B cell (primary cell): ENCODE data around the gene EGLN3. TPM values are rescaled to one million over a fixed set of nuclear protein-coding genes. Genes with fewer than 3 reads are reported as not detected.

ENCODE experiments used
- ATAC-seq: fragments of 200-7000 bp; cut with Tn5 transposase; one replicate; pipeline ENCODE4 v1.10.0; 2021; ENCODE audit warnings: low read depth, mild to moderate bottlenecking, moderate number of reproducible peaks, moderate library complexity
- CTCF ChIA-PET: fragments of 350-600 bp; sonication (Branson Sonifier 250); formaldehyde crosslinking; loops from one replicate; lab custom pipeline; 2021; ENCODE audit warnings: antibody characterized with exemption, inconsistent platforms; lab: Charles Lee
- POLR2A ChIA-PET: fragments of 350-600 bp; sonication (Branson Sonifier 250); formaldehyde crosslinking; loops from one replicate; lab custom pipeline; 2021; ENCODE audit warnings: antibody characterized with exemption; lab: Charles Lee
- DNase-seq: peaks from one replicate; pipeline ENCODE4 v3.0.0; 2013
- H2AFZ ChIP-seq: 2 replicates; pipeline ENCODE4 v1.6.1; 2012; ENCODE audit warnings: mild to moderate bottlenecking, low read depth, low read length; ENCODE audit not compliant: insufficient read depth, poor library complexity, severe bottlenecking
- H3K27ac ChIP-seq, 2 donors: 1 replicate in 1 of 2; 2 replicates in 1 of 2; pipeline ENCODE4 v1.5.1; 2012 to 2013; ENCODE audit warnings: low read length in 2 of 2, mild to moderate bottlenecking in 2 of 2, moderate library complexity in 1 of 2
- H3K27me3 ChIP-seq, 4 experiments: fragments of 200-600 bp in 1 of 4; sonication (generic) in 1 of 4; replicated peaks in 1 of 4; 1 replicate in 2 of 4; 2 replicates in 2 of 4; pipeline versions ENCODE4 v1.6.1 to v1.7.0; 2013 to 2016; ENCODE audit warnings: low read length in 3 of 4, mild to moderate bottlenecking in 2 of 4, mixed read lengths in 1 of 4, moderate library complexity in 1 of 4; ENCODE audit not compliant: insufficient read depth in 4 of 4, control insufficient read depth in 3 of 4; ENCODE audit errors: control extremely low read depth in 1 of 4
- H3K36me3 ChIP-seq, 2 experiments: replicated peaks in 1 of 2; 1 replicate in 1 of 2; 2 replicates in 1 of 2; pipeline versions ENCODE4 v1.6.1 to v1.7.1; 2013; ENCODE audit warnings: low read length in 1 of 2; ENCODE audit not compliant: insufficient read depth in 2 of 2, control insufficient read depth in 1 of 2; ENCODE audit errors: control extremely low read depth in 1 of 2, extremely low read depth in 1 of 2
- H3K4me1 ChIP-seq, 2 donors: fragments of 200-600 bp in 1 of 2; sonication (generic) in 1 of 2; 1 replicate in 1 of 2; 2 replicates in 1 of 2; pipeline versions ENCODE4 v1.5.1 to v1.6.1; 2013 to 2017; ENCODE audit warnings: low read length in 2 of 2; ENCODE audit not compliant: control insufficient read depth in 2 of 2, insufficient read depth in 2 of 2
- H3K4me2 ChIP-seq: replicated peaks from 2 replicates; pipeline ENCODE3; 2012; ENCODE audit warnings: mild to moderate bottlenecking, low read depth, low read length; ENCODE audit not compliant: poor library complexity, severe bottlenecking
- H3K4me3 ChIP-seq, 5 experiments: fragments of 200-600 bp in 1 of 5; sonication (generic) in 1 of 5; 1 replicate in 3 of 5; 2 replicates in 2 of 5; pipeline versions ENCODE4 v1.5.1 to v1.7.0; 2011 to 2016; ENCODE audit warnings: low read length in 4 of 5, mild to moderate bottlenecking in 4 of 5, low read depth in 2 of 5, control low read depth in 1 of 5, moderate library complexity in 1 of 5; ENCODE audit not compliant: insufficient read depth in 1 of 5; ENCODE audit errors: control extremely low read depth in 1 of 5, extremely low read depth in 1 of 5
- H3K79me2 ChIP-seq: fragments of 200-600 bp; sonication (generic); one replicate; pipeline ENCODE4 v1.6.0; 2016; ENCODE audit warnings: low read length; ENCODE audit not compliant: control insufficient read depth, insufficient read depth
- H3K9ac ChIP-seq: fragments of 200-600 bp; sonication (generic); 2 replicates; pipeline ENCODE4 v1.6.1; 2017; ENCODE audit warnings: mild to moderate bottlenecking, low read length, moderate library complexity
- H3K9me3 ChIP-seq, 3 donors: one replicate each; pipeline versions ENCODE4 v1.6.1 to v1.7.1; 2013; ENCODE audit warnings: low read length in 2 of 3; ENCODE audit not compliant: control insufficient read depth in 2 of 3, insufficient read depth in 1 of 3; ENCODE audit errors: control extremely low read depth in 1 of 3
- H4K20me1 ChIP-seq: 2 replicates; pipeline ENCODE4 v1.6.0; 2012; ENCODE audit warnings: mild to moderate bottlenecking, low read length; ENCODE audit not compliant: insufficient read depth, control insufficient read depth, poor library complexity, severe bottlenecking
- H3K27ac Mint-ChIP-seq: one replicate; pipeline ENCODE4 v1.8.0; 2021; ENCODE audit warnings: mixed read lengths
- H3K27me3 Mint-ChIP-seq: one replicate; pipeline ENCODE4 v1.8.0; 2021; ENCODE audit warnings: mixed read lengths
- H3K4me1 Mint-ChIP-seq: one replicate; pipeline ENCODE4 v1.8.0; 2021; ENCODE audit warnings: mixed read lengths
- H3K4me3 Mint-ChIP-seq: one replicate; pipeline ENCODE4 v1.8.0; 2021; ENCODE audit warnings: mixed read lengths
- H3K9me3 Mint-ChIP-seq: one replicate; pipeline ENCODE4 v1.8.0; 2022; ENCODE audit warnings: mixed read lengths; ENCODE audit not compliant: insufficient read depth
- CTCF ChIP-seq: fragments of 200-600 bp; IDR thresholded peaks from one replicate; pipeline ENCODE4 v1.8.0; 2022; ENCODE audit warnings: antibody characterized with exemption, mild to moderate bottlenecking
- EZH2 ChIP-seq: IDR thresholded peaks from 2 replicates; pipeline ENCODE4 v1.6.1; 2012; ENCODE audit warnings: borderline replicate concordance, low read depth, mild to moderate bottlenecking, moderate library complexity, low read length; ENCODE audit not compliant: insufficient read depth, poor library complexity, severe bottlenecking
- WGBS: methylation state at CpG from one replicate; pipeline ENCODE4 v1.1.5; 2013; ENCODE audit warnings: missing lambda C conversion rate; ENCODE audit not compliant: insufficient coverage; 5-methylcytosine and 5-hydroxymethylcytosine counted together
- intact Hi-C: fragments of 100-400 bp; cut with micrococcal nuclease; formaldehyde crosslinking; loops from one replicate; pipeline ENCODE4 v1.10.0; 2022
- polyA plus RNA-seq: library from polyadenylated mRNA; depleted of rRNA; stranded (reverse); fragments of >200 nt; gene quantifications from 2 replicates; pipeline ENCODE4 v1.2.3, GENCODE V29; 2012
- total RNA-seq, 2 donors: library from RNA; stranded (reverse); fragments of 120-200 nt in 1 of 2; gene quantifications; 1 replicate in 1 of 2; 2 replicates in 1 of 2; pipeline versions ENCODE4 v1.2.3 to v1.2.4, GENCODE V29; 2013 to 2022

EGLN3 gene
- total and polyA plus RNA-seq, 2 donors (not counting 1 experiment from before 2014, with no cell fraction given) = 0.69 to 1.7 TPM

- ATAC-seq (no peak), DNase-seq (no peak)
- H3K79me2 ChIP-seq = no peaks in the 10 kb centered on the region
- no peaks in the 10 kb centered on the region for H4K20me1 ChIP-seq
- TF ChIP-seq CTCF = no peak
- no peak for TF ChIP-seq EZH2
- no peak overlapping the region for H3K9ac ChIP-seq
- ChIA-PET CTCF (no interaction called here), POLR2A (no interaction called here)
- no peaks in the 10 kb centered on the region for H3K4me1 ChIP-seq
- no peak overlapping the region for H3K4me3 ChIP-seq
- Mint-ChIP-seq H3K27me3 (no peaks in the 10 kb centered on the region), H3K4me1 (no peaks in the 10 kb centered on the region), H3K27ac (no peak overlapping the region), H3K9me3 (no peaks in the 10 kb centered on the region), H3K4me3 (no peak overlapping the region)
- H3K9me3 ChIP-seq = no peaks in the 10 kb centered on the region
- no peak overlapping the region for H3K27ac ChIP-seq
- H3K36me3 ChIP-seq = no peaks in the 10 kb centered on the region
- no peak overlapping the region for H2AFZ ChIP-seq
- no CpG with 5 or more reads among the region's 3 CpGs for WGBS
- intact Hi-C loops = no loop called here
- H3K27me3 ChIP-seq = no peaks in the 10 kb centered on the region
- H3K4me2 ChIP-seq = no peak overlapping the region
Measured at GRCh38 chr14:33924566-33925100, 26.2 kb downstream of the EGLN3 start.

GRCh38 chr14:33922125-33922524, 28.7 kb downstream of the EGLN3 start:
- CTCF ChIA-PET = no interaction called here
- H3K9me3 ChIP-seq = no peaks in the 10 kb centered on the region
- H3K4me1 ChIP-seq = no peaks in the 10 kb centered on the region
- H3K4me1 Mint-ChIP-seq = no peaks in the 10 kb centered on the region
- POLR2A ChIA-PET = no interaction called here
- H4K20me1 ChIP-seq = no peaks in the 10 kb centered on the region
- no peaks in the 10 kb centered on the region for H3K79me2 ChIP-seq
- H3K36me3 ChIP-seq = no peaks in the 10 kb centered on the region
- no peak overlapping the region for H3K4me2 ChIP-seq
- TF ChIP-seq EZH2 (no peak), CTCF (no peak)
- no peak overlapping the region for H3K27ac Mint-ChIP-seq
- no peak overlapping the region for H3K4me3 ChIP-seq
- no peak overlapping the region for H3K27ac ChIP-seq
- no CpG with 5 or more reads among the region's 4 CpGs for WGBS
- no peak for DNase-seq
- no peaks in the 10 kb centered on the region for H3K27me3 ChIP-seq
- intact Hi-C loops = no loop called here
- no peaks in the 10 kb centered on the region for H3K27me3 Mint-ChIP-seq
- no peak overlapping the region for H3K9ac ChIP-seq
- no peak overlapping the region for H2AFZ ChIP-seq
- no peak for ATAC-seq
- H3K9me3 Mint-ChIP-seq = no peaks in the 10 kb centered on the region
- H3K4me3 Mint-ChIP-seq = no peak overlapping the region
